ENCODE data around the gene FCHSD2. TPM values are rescaled to one million over a fixed set of nuclear protein-coding genes. Genes with fewer than 3 reads are reported as not detected.

The FCHSD2 gene
- polyA plus RNA-seq, 2 of the 4 experiments (the other 2 are of a cell fraction), result 10.5 to 19.0 TPM

DNA sequence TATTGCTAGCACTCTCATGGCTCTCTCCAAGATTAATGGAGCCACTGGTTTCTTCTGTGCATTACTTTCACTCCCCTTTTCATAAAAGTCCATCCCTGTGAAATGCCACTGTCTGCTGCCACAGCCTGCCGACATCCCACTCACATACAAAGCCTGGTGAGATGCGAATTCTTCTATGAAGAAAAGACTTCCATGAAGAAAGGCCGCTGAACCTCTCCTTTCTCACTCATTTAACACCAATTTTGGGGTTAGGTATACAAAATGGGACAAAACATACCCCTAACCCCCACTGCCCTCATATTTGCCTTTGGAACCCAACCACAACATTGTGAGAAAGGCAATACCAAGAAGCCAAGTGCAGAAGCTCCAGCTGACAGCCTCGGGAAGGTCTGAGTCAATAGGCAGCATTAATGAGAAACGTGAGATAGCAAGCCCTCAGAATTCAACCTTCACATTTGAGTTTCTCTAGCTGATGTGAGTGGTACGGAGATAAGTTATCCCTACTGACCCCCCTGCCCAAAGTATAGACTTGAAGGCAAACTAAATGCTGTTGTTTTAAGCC, 171.5 kb downstream of the FCHSD2 start:
- TF ChIP-seq CBX8 (IDR thresholded peaks at IDR 0.05) (no peak), CEBPB (IDR thresholded peaks at IDR 0.05) (no peak), KDM5A (IDR thresholded peaks at IDR 0.05) (no peak), EHMT2 (IDR thresholded peaks at IDR 0.05; ENCODE audit: low read depth) (no peak), ESRRA (IDR thresholded peaks at IDR 0.05; ENCODE audit: borderline replicate concordance, low read length) (no peak), CHD4 (IDR thresholded peaks at IDR 0.05; ENCODE audit: borderline replicate concordance) (no peak), CBX2 (IDR thresholded peaks at IDR 0.05; ENCODE audit: borderline replicate concordance, low read depth) (no peak), MAZ (IDR thresholded peaks at IDR 0.05; ENCODE audit: borderline replicate concordance, low read depth, low read length) (no peak), PHF8 (IDR thresholded peaks at IDR 0.05; ENCODE audit: borderline replicate concordance, low read depth) (no peak), EHF (CRISPR knock-in tag; IDR thresholded peaks at IDR 0.05) (no peak), NR3C1 (IDR thresholded peaks at IDR 0.05) (no peak)
- TF ChIP-seq, protein P1, sequence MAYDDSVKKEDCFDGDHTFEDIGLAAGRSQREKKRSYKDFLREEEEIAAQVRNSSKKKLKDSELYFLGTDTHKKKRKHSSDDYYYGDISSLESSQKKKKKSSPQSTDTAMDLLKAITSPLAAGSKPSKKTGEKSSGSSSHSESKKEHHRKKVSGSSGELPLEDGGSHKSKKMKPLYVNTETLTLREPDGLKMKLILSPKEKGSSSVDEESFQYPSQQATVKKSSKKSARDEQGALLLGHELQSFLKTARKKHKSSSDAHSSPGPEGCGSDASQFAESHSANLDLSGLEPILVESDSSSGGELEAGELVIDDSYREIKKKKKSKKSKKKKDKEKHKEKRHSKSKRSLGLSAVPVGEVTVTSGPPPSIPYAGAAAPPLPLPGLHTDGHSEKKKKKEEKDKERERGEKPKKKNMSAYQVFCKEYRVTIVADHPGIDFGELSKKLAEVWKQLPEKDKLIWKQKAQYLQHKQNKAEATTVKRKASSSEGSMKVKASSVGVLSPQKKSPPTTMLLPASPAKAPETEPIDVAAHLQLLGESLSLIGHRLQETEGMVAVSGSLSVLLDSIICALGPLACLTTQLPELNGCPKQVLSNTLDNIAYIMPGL (CRISPR knock-in tag; IDR thresholded peaks at IDR 0.05; ENCODE audit: borderline replicate concordance), result no peak
- TF ChIP-seq, protein P2, sequence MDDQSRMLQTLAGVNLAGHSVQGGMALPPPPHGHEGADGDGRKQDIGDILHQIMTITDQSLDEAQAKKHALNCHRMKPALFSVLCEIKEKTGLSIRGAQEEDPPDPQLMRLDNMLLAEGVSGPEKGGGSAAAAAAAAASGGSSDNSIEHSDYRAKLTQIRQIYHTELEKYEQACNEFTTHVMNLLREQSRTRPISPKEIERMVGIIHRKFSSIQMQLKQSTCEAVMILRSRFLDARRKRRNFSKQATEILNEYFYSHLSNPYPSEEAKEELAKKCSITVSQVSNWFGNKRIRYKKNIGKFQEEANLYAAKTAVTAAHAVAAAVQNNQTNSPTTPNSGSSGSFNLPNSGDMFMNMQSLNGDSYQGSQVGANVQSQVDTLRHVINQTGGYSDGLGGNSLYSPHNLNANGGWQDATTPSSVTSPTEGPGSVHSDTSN (IDR thresholded peaks at IDR 0.05), result no peak
- Histone ChIP-seq H3K4me1 (peaks cover 6% of the 10 kb centered on the region; the same call in 1 of the 3 replicates), H3K4me2 (no peak overlapping the region), H3K9me3 (no peaks in the 10 kb centered on the region), H3K27ac (no peak overlapping the region), H3K4me3 (no peak overlapping the region)
- no peak for FAIRE-seq
- WGBS (ENCODE audit: missing lambda C conversion rate), result 93% methylated on average over 6 of the region's 6 CpGs
- no peak for DNase-seq (ENCODE audit: low read depth in 1 of 2, low spot score in 1 of 2)
- ChIA-PET POLR2A (no interaction called here), CTCF (interaction anchor here (0.5 to 0.8 kb wide), 2 partner anchors 12 to 74 kb away, joined by 3 to 5 read pairs; no protein-coding TSS in a partner anchor)
- ATAC-seq, result no peak

DNA sequence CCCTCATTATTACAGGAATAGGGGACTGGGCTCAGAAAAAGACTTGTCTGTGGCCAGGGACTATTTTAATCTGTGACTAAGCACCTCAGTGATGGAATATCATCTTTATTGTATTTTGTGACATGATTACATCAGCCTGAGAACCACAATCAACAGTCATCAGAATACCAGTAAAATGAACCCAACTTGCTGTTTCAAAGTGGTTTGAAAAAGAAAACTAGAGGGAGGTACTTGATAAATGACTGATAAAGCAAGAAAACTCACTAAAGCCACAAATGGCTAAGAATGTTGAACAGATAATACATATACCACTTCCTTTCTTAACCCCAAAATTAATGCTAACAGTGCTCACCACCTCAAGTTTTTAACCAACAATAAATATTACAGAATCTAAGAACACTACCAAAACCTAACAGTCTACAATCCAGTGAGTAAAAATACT, 172.2 kb downstream of the FCHSD2 start:
- no peak for DNase-seq (ENCODE audit: low read depth in 1 of 2, low spot score in 1 of 2)
- ChIA-PET CTCF (no interaction called here), POLR2A (no interaction called here)
- no peak for ATAC-seq
- peaks cover 6% of the 10 kb centered on the region; the same call in 1 of the 3 replicates for H3K4me1 ChIP-seq
- no peak overlapping the region for H3K4me2 ChIP-seq
- TF ChIP-seq TFCP2L1 (CRISPR knock-in tag; IDR thresholded peaks at IDR 0.05), result no peak
- TF ChIP-seq, protein P3, sequence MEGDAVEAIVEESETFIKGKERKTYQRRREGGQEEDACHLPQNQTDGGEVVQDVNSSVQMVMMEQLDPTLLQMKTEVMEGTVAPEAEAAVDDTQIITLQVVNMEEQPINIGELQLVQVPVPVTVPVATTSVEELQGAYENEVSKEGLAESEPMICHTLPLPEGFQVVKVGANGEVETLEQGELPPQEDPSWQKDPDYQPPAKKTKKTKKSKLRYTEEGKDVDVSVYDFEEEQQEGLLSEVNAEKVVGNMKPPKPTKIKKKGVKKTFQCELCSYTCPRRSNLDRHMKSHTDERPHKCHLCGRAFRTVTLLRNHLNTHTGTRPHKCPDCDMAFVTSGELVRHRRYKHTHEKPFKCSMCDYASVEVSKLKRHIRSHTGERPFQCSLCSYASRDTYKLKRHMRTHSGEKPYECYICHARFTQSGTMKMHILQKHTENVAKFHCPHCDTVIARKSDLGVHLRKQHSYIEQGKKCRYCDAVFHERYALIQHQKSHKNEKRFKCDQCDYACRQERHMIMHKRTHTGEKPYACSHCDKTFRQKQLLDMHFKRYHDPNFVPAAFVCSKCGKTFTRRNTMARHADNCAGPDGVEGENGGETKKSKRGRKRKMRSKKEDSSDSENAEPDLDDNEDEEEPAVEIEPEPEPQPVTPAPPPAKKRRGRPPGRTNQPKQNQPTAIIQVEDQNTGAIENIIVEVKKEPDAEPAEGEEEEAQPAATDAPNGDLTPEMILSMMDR (IDR thresholded peaks at IDR 0.05), result no peak
- TF ChIP-seq HEYL (CRISPR knock-in tag; IDR thresholded peaks at IDR 0.05), result no peak
- TF ChIP-seq ZC3H11A (IDR thresholded peaks at IDR 0.05), result no peak
- no peak for TF ChIP-seq HDAC2 (IDR thresholded peaks at IDR 0.05)
- no peak for TF ChIP-seq TP53 (CRISPR knock-in tag; IDR thresholded peaks at IDR 0.05)
- H3K9me3 ChIP-seq, result no peaks in the 10 kb centered on the region
- H3K27ac ChIP-seq, result 0 out of 6 replicates have a peak overlapping the region, but pooled peaks of 1 of the 2 experiments have one; percentile 3
- H3K4me3 ChIP-seq, result no peak overlapping the region
- no peak for FAIRE-seq

DNA sequence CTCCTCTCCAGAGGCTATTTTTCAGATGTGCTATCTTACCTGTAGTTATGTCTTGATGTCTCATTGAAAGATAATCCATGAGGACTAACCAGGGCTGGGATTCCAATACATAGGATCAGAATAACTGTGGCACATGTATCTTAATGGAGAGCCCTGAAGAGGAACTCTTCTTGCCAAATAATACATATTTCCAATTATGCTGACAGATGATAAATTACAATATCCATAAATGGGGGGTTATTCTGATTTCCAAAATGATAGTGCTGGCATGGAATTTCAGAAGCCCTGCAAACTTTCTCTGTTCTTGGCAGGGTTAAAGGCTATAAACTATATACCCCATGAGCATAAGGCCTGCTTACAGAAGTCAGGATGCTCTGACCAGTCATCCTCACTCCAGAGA, 173.7 kb downstream of the FCHSD2 start:
- H3K4me1 ChIP-seq, result peaks cover 6% of the 10 kb centered on the region; the same call in 1 of the 3 replicates
- ChIA-PET CTCF (no interaction called here), POLR2A (no interaction called here)
- no peak overlapping the region for H3K4me3 ChIP-seq
- no peak overlapping the region for H3K27ac ChIP-seq
- FAIRE-seq (no peak), ATAC-seq (no peak), DNase-seq (ENCODE audit: low read depth in 1 of 2, low spot score in 1 of 2) (no peak)
- TF ChIP-seq MAFK (IDR thresholded peaks at IDR 0.05; ENCODE audit: partially characterized antibody), result peak; percentile 79
- TF ChIP-seq HOXB5 (CRISPR knock-in tag; IDR thresholded peaks at IDR 0.05), result no peak
- no peak for TF ChIP-seq CHD2 (IDR thresholded peaks at IDR 0.05; ENCODE audit: low read length, partially characterized antibody)
- H3K9me3 ChIP-seq, result no peaks in the 10 kb centered on the region
- no peak overlapping the region for H3K4me2 ChIP-seq
